CD4-positive, alpha-beta memory T cell (primary cell): ENCODE measurements around the gene PPFIBP2. TPM values are rescaled to one million over a fixed set of nuclear protein-coding genes. Genes with fewer than 3 reads are reported as not detected.
"Not testable (repeated sequence)": the region's sequence is repeated elsewhere in the genome, so short reads cannot be mapped to it uniquely, and the experiment has no call there.

ENCODE experiments used
- CTCF ChIA-PET: fragments of 350-600 bp; sonication (Branson Sonifier 250); formaldehyde crosslinking; loops from one replicate; lab custom pipeline; 2021; ENCODE audit warnings: inconsistent platforms; ENCODE audit not compliant: partially characterized antibody; lab: Charles Lee
- POLR2A ChIA-PET: fragments of 350-600 bp; sonication (Branson Sonifier 250); formaldehyde crosslinking; loops from one replicate; lab custom pipeline; 2021; ENCODE audit not compliant: partially characterized antibody; lab: Charles Lee
- DNase-seq, 5 donors: peaks; one replicate each; pipeline versions ENCODE4 v3.0.0 to v3.0.0-alpha.2; 2020 to 2022; ENCODE audit warnings: mixed read lengths in 1 of 5
- H3K27ac ChIP-seq: one replicate; pipeline ENCODE4 v1.7.0; 2013; ENCODE audit warnings: low read depth, low read length
- H3K27me3 ChIP-seq: 2 replicates; pipeline ENCODE4 v1.7.0; 2013; ENCODE audit warnings: mild to moderate bottlenecking, low read length, moderate library complexity; ENCODE audit not compliant: insufficient read depth
- H3K36me3 ChIP-seq: 2 replicates; pipeline ENCODE4 v1.7.0; 2013; ENCODE audit warnings: mild to moderate bottlenecking, low read length, moderate library complexity; ENCODE audit not compliant: insufficient read depth
- H3K4me1 ChIP-seq: 2 replicates; pipeline ENCODE4 v1.7.0; 2013; ENCODE audit warnings: mild to moderate bottlenecking, low read length, moderate library complexity; ENCODE audit not compliant: insufficient read depth
- H3K4me3 ChIP-seq, 2 donors: one replicate each; pipeline ENCODE4 v1.7.0; 2013; ENCODE audit warnings: low read length in 2 of 2, mild to moderate bottlenecking in 1 of 2
- H3K9me3 ChIP-seq, 2 donors: one replicate each; pipeline ENCODE4 v1.7.0; 2013; ENCODE audit warnings: low read length in 2 of 2, control low read depth in 1 of 2; ENCODE audit not compliant: control insufficient read depth in 1 of 2
- H3K27ac Mint-ChIP-seq, 7 donors: one replicate each; pipeline ENCODE4 v1.8.0; 2020 to 2021; ENCODE audit warnings: mixed read lengths in 7 of 7, mild to moderate bottlenecking in 6 of 7, inconsistent platforms in 3 of 7, moderate library complexity in 3 of 7
- H3K27me3 Mint-ChIP-seq, 2 donors: one replicate each; pipeline ENCODE4 v1.8.0; 2020 to 2021; ENCODE audit warnings: mixed read lengths in 2 of 2
- H3K36me3 Mint-ChIP-seq, 2 donors: one replicate each; pipeline ENCODE4 v1.8.0; 2020 to 2021; ENCODE audit warnings: mixed read lengths in 2 of 2, inconsistent platforms in 1 of 2, mild to moderate bottlenecking in 1 of 2
- H3K4me1 Mint-ChIP-seq, 4 donors: one replicate each; pipeline ENCODE4 v1.8.0; 2020 to 2021; ENCODE audit warnings: mixed read lengths in 4 of 4, mild to moderate bottlenecking in 1 of 4
- H3K4me3 Mint-ChIP-seq, 8 donors: one replicate each; pipeline ENCODE4 v1.8.0; 2020 to 2021; ENCODE audit warnings: mixed read lengths in 8 of 8, mild to moderate bottlenecking in 7 of 8, moderate library complexity in 6 of 8, inconsistent platforms in 3 of 8
- H3K9me3 Mint-ChIP-seq, 8 donors: one replicate each; pipeline ENCODE4 v1.8.0; 2020 to 2021; ENCODE audit warnings: mixed read lengths in 8 of 8, mild to moderate bottlenecking in 5 of 8, inconsistent platforms in 3 of 8, moderate library complexity in 1 of 8
- intact Hi-C: fragments of 100-400 bp; cut with micrococcal nuclease; formaldehyde crosslinking; loops from one replicate; pipeline ENCODE4 v1.15.1; 2023
- polyA plus RNA-seq, 2 donors: library from polyadenylated mRNA; unstranded; fragments of 300-500 nt; fragmentation: Illumina TruSeq; gene quantifications; one replicate each; pipeline ENCODE4 v1.2.3, GENCODE V29; 2021
- total RNA-seq, 2 experiments: library from RNA; stranded (reverse); gene quantifications; one replicate each; pipeline ENCODE4 v1.2.3, GENCODE V29; 2021

PPFIBP2 gene
- total and polyA plus RNA-seq, 4 experiments from 2014 or later = 4.0 to 22.0 (median 19.0) TPM

- CTCF ChIA-PET = interaction anchor here (1.0 to 5.9 kb wide), 9 partner anchors 10 to 181 kb away, joined by 3 to 49 read pairs (median 9); no protein-coding TSS in a partner anchor
- intact Hi-C loops = loop anchor here (10.0 kb wide), 1 partner anchor 1277 kb away; the partner anchor contains the start of genes CNGA4 and FHIP1B
- POLR2A ChIA-PET = no interaction called here
- H3K27ac ChIP-seq = no peak overlapping the region
- no peak overlapping the region for H3K27ac Mint-ChIP-seq
- H3K4me1 Mint-ChIP-seq = peaks cover 9 to 37% (median 20%) of the 10 kb centered on the region in 4 donors
- no peak overlapping the region for H3K4me3 ChIP-seq
- peaks cover 20% of the 10 kb centered on the region for H3K4me1 ChIP-seq
- H3K9me3 Mint-ChIP-seq = no peaks in the 10 kb centered on the region
- H3K27me3 Mint-ChIP-seq = peaks cover 0 to 3% of the 10 kb centered on the region in 2 donors
- H3K36me3 Mint-ChIP-seq = peaks cover 0 to 4% of the 10 kb centered on the region in 2 donors
- no peaks in the 10 kb centered on the region for H3K27me3 ChIP-seq
- no peaks in the 10 kb centered on the region for H3K9me3 ChIP-seq
- no peaks in the 10 kb centered on the region for H3K36me3 ChIP-seq
- no peak overlapping the region for H3K4me3 Mint-ChIP-seq
- DNase-seq = no peak
These were observed 2.4 kb upstream of the PPFIBP2 start for GRCh38 chr11:7511401-7511800.

- H3K4me3 Mint-ChIP-seq = peak overlapping the region; percentile 94 to 97 (median 96)
These were observed 1.1 kb upstream of the PPFIBP2 start for GRCh38 chr11:7512525-7513233.

DNA sequence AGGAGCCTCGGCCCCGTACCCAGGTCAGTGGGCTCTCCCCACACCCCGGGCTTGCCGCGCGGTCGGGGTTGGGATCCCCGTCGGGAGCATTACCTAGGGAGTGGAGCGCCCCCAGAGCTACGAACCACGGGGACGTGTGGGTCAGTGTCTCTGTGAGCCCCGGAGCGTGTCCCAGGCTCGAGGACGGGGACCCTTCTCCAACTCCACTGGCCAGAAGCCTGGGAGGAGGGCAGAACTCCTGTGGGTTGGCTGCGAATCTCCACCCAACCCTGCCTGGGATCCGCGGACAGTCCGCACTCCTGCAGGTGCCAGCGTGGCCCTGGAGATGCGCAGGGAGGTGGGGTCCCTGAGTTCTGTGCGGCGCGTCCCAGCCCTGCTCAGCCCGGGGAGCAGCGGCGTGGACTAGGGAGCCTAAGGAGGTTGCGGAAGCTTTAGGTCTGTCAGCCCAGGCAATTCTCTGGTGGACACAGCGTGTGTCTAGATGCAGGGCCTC is 346 bp downstream of the PPFIBP2 start:
- Histone ChIP-seq H3K27ac (peak overlapping the region; percentile 84), H3K27me3 (no peaks in the 10 kb centered on the region), H3K9me3 (no peaks in the 10 kb centered on the region), H3K36me3 (no peaks in the 10 kb centered on the region), H3K4me1 (peaks cover 20% of the 10 kb centered on the region), H3K4me3 (peak overlapping the region; percentile 63 to 93)
- Mint-ChIP-seq H3K27ac (peak overlapping the region in 5 of 7 donors; percentile 39 to 87 (median 57)), H3K4me3 (peak overlapping the region; percentile 82 to 96 (median 90)), H3K9me3 (peaks cover 0 to 2% (median 0%) of the 10 kb centered on the region in 8 donors), H3K4me1 (peaks cover 12 to 65% (median 37%) of the 10 kb centered on the region in 4 donors), H3K27me3 (no peaks in the 10 kb centered on the region), H3K36me3 (peaks cover 4 to 5% of the 10 kb centered on the region in 2 donors)
- POLR2A ChIA-PET = interaction anchor here (1.0 to 1.9 kb wide), 3 partner anchors 63 to 152 kb away, joined by 3 to 6 read pairs (median 4); no protein-coding TSS in a partner anchor
- CTCF ChIA-PET = interaction anchor here (0.7 to 5.9 kb wide), 13 partner anchors 9 to 473 kb away, joined by 3 to 49 read pairs (median 7); partner anchors contain the start of gene EIF3F
- intact Hi-C loops = loop anchor here (10.0 kb wide), 1 partner anchor 1279 kb away; the partner anchor contains the start of genes CNGA4 and FHIP1B
- DNase-seq = peak in 1 of 5 donors; percentile 19

More at GRCh38 chr11:7512525-7513233, 1.1 kb upstream of the PPFIBP2 start:
- ChIA-PET CTCF (interaction anchor here (0.7 to 5.9 kb wide), 25 partner anchors 8 to 474 kb away, joined by 3 to 49 read pairs (median 5); partner anchors contain the start of gene EIF3F), POLR2A (interaction anchor here (1.0 to 1.2 kb wide), 2 partner anchors 9 to 65 kb away, joined by 3 to 4 read pairs; no protein-coding TSS in a partner anchor)
- H3K4me1 ChIP-seq = peaks cover 20% of the 10 kb centered on the region
- H3K36me3 ChIP-seq = no peaks in the 10 kb centered on the region
- peak overlapping the region; percentile 84 for H3K27ac ChIP-seq
- H3K4me1 Mint-ChIP-seq = peaks cover 10 to 50% (median 27%) of the 10 kb centered on the region in 4 donors
- no peaks in the 10 kb centered on the region for H3K9me3 Mint-ChIP-seq
- peak overlapping the region in 1 of 2 donors; percentile 93 for H3K4me3 ChIP-seq
- H3K27ac Mint-ChIP-seq = peak overlapping the region; percentile 92 to 98 (median 96)
- no peaks in the 10 kb centered on the region for H3K9me3 ChIP-seq
- H3K27me3 Mint-ChIP-seq = peaks cover 0 to 2% of the 10 kb centered on the region in 2 donors
- intact Hi-C loops = loop anchor here (1.0 to 10.0 kb wide), 7 partner anchors 15 to 1278 kb away; partner anchors contain the start of genes CNGA4 and FHIP1B
- H3K36me3 Mint-ChIP-seq = peaks cover 0 to 4% of the 10 kb centered on the region in 2 donors
- no peak for DNase-seq
- no peaks in the 10 kb centered on the region for H3K27me3 ChIP-seq

GRCh38 chr11:7515447-7515886 is 1.7 kb downstream of the PPFIBP2 start:
- no peak overlapping the region for H3K4me3 ChIP-seq
- H3K36me3 ChIP-seq = no peaks in the 10 kb centered on the region
- Mint-ChIP-seq H3K27me3 (no peaks in the 10 kb centered on the region), H3K36me3 (peaks cover 4 to 6% of the 10 kb centered on the region in 2 donors), H3K4me1 (peaks cover 15 to 67% (median 38%) of the 10 kb centered on the region in 4 donors), H3K27ac (peak overlapping the region in 1 of 7 donors; percentile 52), H3K4me3 (peak overlapping the region; percentile 0 to 96 (median 86)), H3K9me3 (peaks cover 0 to 2% (median 0%) of the 10 kb centered on the region in 8 donors)
- intact Hi-C loops = loop anchor here (10.0 kb wide), 1 partner anchor 1281 kb away; the partner anchor contains the start of genes CNGA4 and FHIP1B
- no peaks in the 10 kb centered on the region for H3K27me3 ChIP-seq
- H3K9me3 ChIP-seq = no peaks in the 10 kb centered on the region
- ChIA-PET CTCF (interaction anchor here (0.9 to 1.5 kb wide), 5 partner anchors 9 to 180 kb away, joined by 3 to 5 read pairs (median 3); no protein-coding TSS in a partner anchor), POLR2A (interaction anchor here (0.8 to 1.9 kb wide), 4 partner anchors 9 to 472 kb away, joined by 4 to 6 read pairs (median 4); partner anchors contain the start of gene EIF3F)
- H3K27ac ChIP-seq = no peak overlapping the region
- no peak for DNase-seq
- H3K4me1 ChIP-seq = peaks cover 21% of the 10 kb centered on the region

DNA sequence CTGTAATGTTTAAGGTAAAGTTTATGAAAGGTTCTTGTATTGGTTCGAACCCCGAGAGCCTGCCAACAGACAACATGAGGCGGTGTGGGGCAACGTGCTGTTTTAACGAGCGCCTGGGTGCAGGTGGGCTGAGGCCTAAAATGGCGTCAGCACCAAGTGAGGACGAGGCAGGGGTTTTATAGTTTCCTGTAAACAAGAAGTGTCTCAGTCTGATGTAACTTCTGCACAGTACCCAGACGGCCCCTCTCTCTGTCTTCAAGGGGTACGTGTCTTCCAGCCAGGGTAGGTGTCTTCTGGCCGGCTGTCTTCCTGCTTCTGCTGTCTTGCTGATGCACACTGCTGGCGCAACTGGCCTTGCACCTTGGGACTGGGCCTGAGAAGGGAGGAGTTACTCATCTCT is 2.7 kb downstream of the PPFIBP2 start:
- H3K4me1 ChIP-seq = peaks cover 31% of the 10 kb centered on the region

DNA sequence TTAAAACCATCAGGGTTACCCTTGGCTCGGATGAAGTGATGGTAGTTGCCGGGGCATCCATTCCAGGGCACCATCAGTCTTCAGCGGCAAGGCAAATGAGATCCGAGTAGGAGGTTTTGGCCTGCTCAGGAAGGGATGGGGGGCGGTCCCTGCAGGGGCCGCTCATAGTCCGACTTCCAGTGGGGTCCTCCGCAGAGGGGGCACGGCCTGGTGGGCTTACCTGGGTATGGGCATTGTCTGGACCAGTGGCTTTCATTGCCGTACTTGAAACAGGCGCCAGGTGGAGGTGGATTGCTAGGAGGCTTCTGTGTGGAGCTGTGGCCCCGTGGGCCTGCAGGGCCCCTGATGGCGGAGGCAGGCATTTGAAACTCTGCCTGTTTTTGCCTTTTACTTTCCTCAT is 3.9 kb downstream of the PPFIBP2 start:
- H3K36me3 Mint-ChIP-seq, DNase-seq, H3K4me3 Mint-ChIP-seq, H3K36me3 ChIP-seq, H3K9me3 ChIP-seq, H3K27me3 Mint-ChIP-seq, H3K9me3 Mint-ChIP-seq, H3K27me3 ChIP-seq, POLR2A ChIA-PET, H3K4me3 ChIP-seq, H3K27ac ChIP-seq, CTCF ChIA-PET: not testable (repeated sequence)
- peak overlapping the region in 1 of 7 donors; percentile 47 for H3K27ac Mint-ChIP-seq
- H3K4me1 Mint-ChIP-seq = peaks cover 13 to 56% (median 37%) of the 10 kb centered on the region in 4 donors
- peaks cover 34% of the 10 kb centered on the region for H3K4me1 ChIP-seq
- intact Hi-C loops = loop anchor here (10.0 kb wide), 1 partner anchor 1283 kb away; the partner anchor contains the start of genes CNGA4 and FHIP1B

More for the DNA sequence above, 2.7 kb downstream of the PPFIBP2 start:
- ChIA-PET POLR2A (no interaction called here), CTCF (no interaction called here)
- Histone ChIP-seq H3K27ac (no peak overlapping the region), H3K27me3 (no peaks in the 10 kb centered on the region), H3K4me3 (no peak overlapping the region), H3K9me3 (no peaks in the 10 kb centered on the region), H3K36me3 (no peaks in the 10 kb centered on the region)
- H3K36me3 Mint-ChIP-seq = peaks cover 4 to 6% of the 10 kb centered on the region in 2 donors
- peak overlapping the region in 4 of 7 donors; percentile 52 to 74 (median 66) for H3K27ac Mint-ChIP-seq
- no peak for DNase-seq
- peaks cover 15 to 64% (median 38%) of the 10 kb centered on the region in 4 donors for H3K4me1 Mint-ChIP-seq
- no peaks in the 10 kb centered on the region for H3K27me3 Mint-ChIP-seq
- H3K4me3 Mint-ChIP-seq = peak overlapping the region in 6 of 8 donors; percentile 6 to 88 (median 36)
- intact Hi-C loops = loop anchor here (10.0 kb wide), 1 partner anchor 1282 kb away; the partner anchor contains the start of genes CNGA4 and FHIP1B
- H3K9me3 Mint-ChIP-seq = peaks cover 0 to 2% (median 0%) of the 10 kb centered on the region in 8 donors
